ENCODE measurements around the gene TBC1D16. TPM values are rescaled to one million over a fixed set of nuclear protein-coding genes. Genes with fewer than 3 reads are reported as not detected.

The TBC1D16 gene
- total RNA-seq, 1 donor from 2014 or later = 23.7 TPM

DNA sequence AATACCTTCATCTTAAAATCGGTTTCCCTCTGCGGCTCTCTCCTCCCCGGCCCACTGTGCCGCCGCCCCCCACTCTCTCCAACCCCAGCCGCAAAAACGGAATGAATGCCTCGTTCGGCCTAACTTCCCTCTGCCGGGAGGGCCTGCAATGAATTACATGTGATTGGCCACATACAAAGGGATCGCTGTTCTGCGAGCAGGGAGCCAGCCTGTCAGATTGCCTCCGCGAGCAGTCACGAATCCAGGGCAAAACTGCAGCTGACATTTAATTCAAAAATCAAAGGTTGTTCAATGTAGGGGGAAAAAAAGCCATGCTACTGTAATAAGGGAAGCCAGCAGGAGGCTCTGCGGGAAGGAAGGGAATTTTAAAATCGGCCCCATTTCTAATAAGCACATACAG is 84.9 kb downstream of the TBC1D16 start:
- DNase-seq (ENCODE audit: low read depth) (no peak), FAIRE-seq (no peak)
- Histone ChIP-seq H3K36me3 (ENCODE audit: control insufficient read depth, insufficient read depth, low read length) (peaks cover 6% of the 10 kb centered on the region), H3K27me3 (ENCODE audit: control insufficient read depth, insufficient read depth, low read length) (no peaks in the 10 kb centered on the region), H3K4me3 (ENCODE audit: low read depth, low read length) (no peak overlapping the region)
- TF ChIP-seq, protein P1, sequence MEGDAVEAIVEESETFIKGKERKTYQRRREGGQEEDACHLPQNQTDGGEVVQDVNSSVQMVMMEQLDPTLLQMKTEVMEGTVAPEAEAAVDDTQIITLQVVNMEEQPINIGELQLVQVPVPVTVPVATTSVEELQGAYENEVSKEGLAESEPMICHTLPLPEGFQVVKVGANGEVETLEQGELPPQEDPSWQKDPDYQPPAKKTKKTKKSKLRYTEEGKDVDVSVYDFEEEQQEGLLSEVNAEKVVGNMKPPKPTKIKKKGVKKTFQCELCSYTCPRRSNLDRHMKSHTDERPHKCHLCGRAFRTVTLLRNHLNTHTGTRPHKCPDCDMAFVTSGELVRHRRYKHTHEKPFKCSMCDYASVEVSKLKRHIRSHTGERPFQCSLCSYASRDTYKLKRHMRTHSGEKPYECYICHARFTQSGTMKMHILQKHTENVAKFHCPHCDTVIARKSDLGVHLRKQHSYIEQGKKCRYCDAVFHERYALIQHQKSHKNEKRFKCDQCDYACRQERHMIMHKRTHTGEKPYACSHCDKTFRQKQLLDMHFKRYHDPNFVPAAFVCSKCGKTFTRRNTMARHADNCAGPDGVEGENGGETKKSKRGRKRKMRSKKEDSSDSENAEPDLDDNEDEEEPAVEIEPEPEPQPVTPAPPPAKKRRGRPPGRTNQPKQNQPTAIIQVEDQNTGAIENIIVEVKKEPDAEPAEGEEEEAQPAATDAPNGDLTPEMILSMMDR (IDR thresholded peaks at IDR 0.05; ENCODE audit: insufficient read depth, low read length, severe bottlenecking) = no peak

DNA sequence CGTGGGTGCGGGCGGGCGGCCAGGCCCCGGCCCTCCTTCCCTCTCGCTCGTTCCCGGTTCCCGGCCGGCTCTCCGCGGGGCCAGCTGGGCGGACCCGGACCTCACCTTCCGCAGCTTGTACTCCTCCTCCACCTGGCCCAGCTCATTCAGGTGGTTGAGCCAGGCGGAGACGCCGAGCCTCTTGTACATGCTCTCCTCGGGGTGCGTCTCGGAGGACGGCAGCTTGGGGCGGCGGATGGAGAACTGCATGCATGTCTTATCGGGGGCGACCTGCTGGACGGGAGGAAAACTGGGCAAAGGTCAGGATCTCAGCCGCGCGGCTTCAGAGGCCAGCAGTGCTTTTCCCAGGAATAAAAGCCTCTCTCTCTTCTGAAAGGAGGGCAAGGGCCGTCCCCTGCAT is 85.4 kb downstream of the TBC1D16 start:
- FAIRE-seq (no peak), DNase-seq (ENCODE audit: low read depth) (no peak)
- Histone ChIP-seq H3K27me3 (ENCODE audit: control insufficient read depth, insufficient read depth, low read length) (no peaks in the 10 kb centered on the region), H3K36me3 (ENCODE audit: control insufficient read depth, insufficient read depth, low read length) (peaks cover 6% of the 10 kb centered on the region), H3K4me3 (ENCODE audit: low read depth, low read length) (no peak overlapping the region)
- TF ChIP-seq, protein P1 (IDR thresholded peaks at IDR 0.05; ENCODE audit: insufficient read depth, low read length, severe bottlenecking) = no peak

DNA sequence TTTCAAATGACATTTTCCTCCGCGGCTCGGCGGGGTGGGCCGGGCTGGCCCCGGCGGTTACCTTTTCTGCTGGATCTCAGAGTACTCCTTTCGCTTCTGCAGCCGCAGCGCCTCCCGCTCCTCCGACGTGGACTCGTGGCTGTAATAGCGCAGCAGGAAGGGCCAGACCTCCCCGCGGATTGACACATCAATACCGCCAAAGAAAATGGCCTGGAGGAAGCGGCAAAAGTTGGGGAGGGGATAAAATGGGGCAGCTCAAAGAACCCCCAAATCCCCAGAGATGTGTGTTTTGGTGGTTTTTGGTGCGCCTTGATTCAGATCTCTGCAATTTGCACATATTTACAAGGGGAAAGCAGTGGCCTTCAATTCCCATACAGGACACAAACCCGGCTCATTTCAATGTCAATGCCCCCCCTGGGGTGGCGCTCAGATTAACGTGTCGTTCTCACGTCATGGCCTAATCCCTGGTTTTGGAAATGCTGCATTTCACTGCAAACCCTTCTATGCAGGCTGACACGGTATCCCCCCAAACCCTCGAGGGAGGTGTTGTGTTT is 85.9 kb downstream of the TBC1D16 start:
- H3K36me3 ChIP-seq (ENCODE audit: control insufficient read depth, insufficient read depth, low read length) = peaks cover 6% of the 10 kb centered on the region
- FAIRE-seq (no peak), DNase-seq (ENCODE audit: low read depth) (no peak)
- H3K4me3 ChIP-seq (ENCODE audit: low read depth, low read length) = no peak overlapping the region
- no peaks in the 10 kb centered on the region for H3K27me3 ChIP-seq (ENCODE audit: control insufficient read depth, insufficient read depth, low read length)
- TF ChIP-seq, protein P1 (IDR thresholded peaks at IDR 0.05; ENCODE audit: insufficient read depth, low read length, severe bottlenecking) = no peak

DNA sequence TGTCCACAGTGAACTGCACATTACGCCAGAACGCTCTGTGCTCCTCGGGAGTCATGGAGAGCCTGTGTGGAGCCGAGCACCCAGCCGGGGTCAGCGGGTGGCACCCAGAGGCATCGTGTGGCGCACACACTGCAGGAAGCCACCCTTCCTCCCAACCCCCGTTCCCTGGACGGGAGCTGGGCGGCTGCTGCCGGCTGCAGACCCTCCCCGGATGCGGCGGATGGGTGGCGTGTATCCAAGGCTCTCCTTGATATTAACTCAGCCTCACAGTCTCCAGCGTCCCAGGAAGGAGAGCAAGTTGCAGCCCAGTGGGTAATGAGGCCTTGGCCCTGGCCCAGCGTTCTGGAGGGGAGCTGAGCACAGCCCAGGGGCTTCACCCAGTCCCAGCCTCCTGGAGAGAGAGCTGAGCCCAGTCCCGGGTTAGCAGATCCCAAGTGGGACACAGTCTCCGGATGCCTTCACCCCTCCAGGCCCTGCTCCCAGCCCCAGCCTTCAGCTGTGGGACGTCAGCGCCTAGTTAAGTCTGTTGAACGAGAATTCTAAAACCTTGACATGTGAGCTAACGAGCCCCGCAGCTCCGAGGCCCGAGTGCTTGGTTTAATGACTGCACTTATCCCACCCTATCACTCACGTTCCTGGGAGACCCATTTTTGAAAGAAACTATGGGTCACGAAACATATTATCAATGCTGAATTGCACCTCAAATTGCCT is 86.6 kb downstream of the TBC1D16 start:
- DNase-seq (ENCODE audit: low read depth) = no peak
- TF ChIP-seq, protein P1 (IDR thresholded peaks at IDR 0.05; ENCODE audit: insufficient read depth, low read length, severe bottlenecking) = no peak
- no peak for FAIRE-seq
- Histone ChIP-seq H3K27me3 (ENCODE audit: control insufficient read depth, insufficient read depth, low read length) (no peaks in the 10 kb centered on the region), H3K4me3 (ENCODE audit: low read depth, low read length) (no peak overlapping the region), H3K36me3 (ENCODE audit: control insufficient read depth, insufficient read depth, low read length) (peaks cover 8% of the 10 kb centered on the region)

DNA sequence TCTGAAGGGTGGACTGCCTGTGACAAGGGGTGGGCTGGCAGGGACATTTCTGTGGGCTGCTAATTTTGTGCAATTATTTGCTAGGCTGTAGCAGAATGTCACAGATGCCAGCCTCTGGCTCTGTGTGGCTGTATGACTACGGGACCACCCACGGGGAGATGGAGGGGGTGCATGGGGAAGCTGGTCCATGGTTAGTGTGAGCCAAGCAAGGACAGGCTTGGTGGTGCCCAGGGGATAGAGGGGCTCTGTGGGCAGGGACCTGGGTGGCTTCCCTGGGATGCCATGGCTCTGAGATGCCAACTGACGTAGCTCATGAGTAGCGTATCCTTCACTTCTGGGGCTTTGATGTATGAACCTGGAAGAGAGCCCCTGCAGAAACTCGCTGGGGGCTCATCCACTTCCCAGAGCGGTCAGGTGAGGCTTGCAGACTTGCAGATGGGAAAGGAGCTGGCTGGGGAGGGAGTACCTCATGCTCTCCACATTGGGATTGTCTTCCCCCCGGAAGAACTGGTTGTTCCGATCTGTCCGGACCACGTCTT is 87.2 kb downstream of the TBC1D16 start:
- Histone ChIP-seq H3K27me3 (ENCODE audit: control insufficient read depth, insufficient read depth, low read length) (no peaks in the 10 kb centered on the region), H3K36me3 (ENCODE audit: control insufficient read depth, insufficient read depth, low read length) (peaks cover 9% of the 10 kb centered on the region), H3K4me3 (ENCODE audit: low read depth, low read length) (no peak overlapping the region)
- FAIRE-seq = no peak
- TF ChIP-seq, protein P1 (IDR thresholded peaks at IDR 0.05; ENCODE audit: insufficient read depth, low read length, severe bottlenecking) = no peak
- no peak for DNase-seq (ENCODE audit: low read depth)

Measured in bronchial epithelial cell (primary cell).